ENCODE results near the gene PLEKHG2.
A peak's percentile ranks its signal among the peaks of the same experiment; 100 is the strongest.

Gene PLEKHG2

GRCh38 chr19:39416152-39417120 is 4.0 kb downstream of the PLEKHG2 start:
- Mint-ChIP-seq H3K27ac (no peak overlapping the region), H3K36me3 (ENCODE audit: low read depth) (peaks cover 15% of the 10 kb centered on the region), H3K4me1 (ENCODE audit: low read depth) (peaks cover 17% of the 10 kb centered on the region), H3K9me3 (no peaks in the 10 kb centered on the region), H3K27me3 (ENCODE audit: low read depth) (peaks cover 4% of the 10 kb centered on the region), H3K4me3 (no peak overlapping the region)
- no peak for DNase-seq (ENCODE audit: low spot score)

DNA sequence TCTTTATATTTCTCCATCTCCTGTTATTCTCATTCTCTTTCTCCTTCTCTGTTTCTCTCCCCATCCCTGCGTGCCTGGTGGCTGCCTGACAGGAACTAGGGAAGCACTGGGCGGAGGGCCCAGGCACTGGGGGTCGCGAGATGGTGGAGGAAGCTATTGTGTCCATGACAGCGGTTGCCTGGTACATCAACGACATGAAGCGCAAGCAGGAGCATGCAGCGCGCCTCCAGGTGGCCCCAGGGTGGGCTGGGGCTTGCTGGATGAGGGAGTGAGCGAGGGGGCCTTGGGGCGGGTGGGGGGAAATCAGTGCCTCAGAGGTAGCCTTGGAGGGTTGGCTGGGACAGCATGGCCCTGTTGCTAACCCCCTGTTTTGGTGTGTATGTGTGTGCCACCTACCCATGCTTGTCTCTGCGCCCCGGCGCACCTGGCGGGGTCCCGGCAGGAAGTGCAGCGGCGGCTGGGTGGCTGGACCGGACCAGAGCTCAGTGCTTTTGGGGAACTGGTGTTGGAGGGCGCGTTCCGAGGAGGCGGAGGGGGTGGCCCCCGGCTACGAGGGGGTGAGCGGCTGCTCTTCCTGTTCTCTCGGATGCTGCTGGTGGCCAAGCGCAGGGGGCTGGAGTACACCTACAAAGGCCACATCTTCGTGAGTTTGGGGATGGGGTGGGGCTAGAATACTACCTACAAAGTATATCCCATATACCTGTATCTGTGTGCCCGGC is 5.2 kb downstream of the PLEKHG2 start:
- Mint-ChIP-seq H3K9me3 (no peaks in the 10 kb centered on the region), H3K27me3 (ENCODE audit: low read depth) (no peaks in the 10 kb centered on the region), H3K4me3 (no peak overlapping the region), H3K36me3 (ENCODE audit: low read depth) (peaks cover 14% of the 10 kb centered on the region), H3K4me1 (ENCODE audit: low read depth) (peaks cover 11% of the 10 kb centered on the region), H3K27ac (no peak overlapping the region)
- no peak for DNase-seq (ENCODE audit: low spot score)

GRCh38 chr19:39419003-39419402 is 6.5 kb downstream of the PLEKHG2 start:
- H3K9me3 Mint-ChIP-seq, result no peaks in the 10 kb centered on the region
- H3K4me1 Mint-ChIP-seq (ENCODE audit: low read depth), result peaks cover 7% of the 10 kb centered on the region
- no peak overlapping the region for H3K27ac Mint-ChIP-seq

DNA sequence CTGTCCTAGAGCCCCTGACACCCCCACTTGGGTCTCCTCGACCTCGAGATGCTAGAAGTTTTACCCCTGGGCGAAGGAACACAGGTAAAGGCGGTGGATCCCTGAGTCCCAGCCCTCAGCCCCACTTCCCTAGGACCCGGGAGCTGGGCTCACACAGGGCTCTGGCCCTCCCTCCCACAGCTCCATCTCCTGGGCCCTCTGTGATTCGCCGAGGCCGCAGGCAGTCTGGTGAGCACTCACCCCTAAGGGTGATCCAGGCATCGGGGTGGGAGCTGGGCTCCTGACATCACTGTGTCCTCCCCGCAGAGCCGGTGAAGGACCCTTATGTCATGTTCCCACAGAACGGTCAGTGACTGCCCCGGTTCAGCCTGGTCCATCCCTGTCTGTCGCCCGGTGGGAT is 8.3 kb downstream of the PLEKHG2 start:
- H3K36me3 Mint-ChIP-seq (ENCODE audit: low read depth), result peaks cover 26% of the 10 kb centered on the region
- no peak overlapping the region for H3K27ac Mint-ChIP-seq
- no peak for DNase-seq (ENCODE audit: low spot score)
- H3K4me3 Mint-ChIP-seq, result no peak overlapping the region
- H3K27me3 Mint-ChIP-seq (ENCODE audit: low read depth), result no peaks in the 10 kb centered on the region
- no peaks in the 10 kb centered on the region for H3K9me3 Mint-ChIP-seq
- no peaks in the 10 kb centered on the region for H3K4me1 Mint-ChIP-seq (ENCODE audit: low read depth)

More at GRCh38 chr19:39419003-39419402, 6.5 kb downstream of the PLEKHG2 start:
- H3K36me3 Mint-ChIP-seq (ENCODE audit: low read depth), result peaks cover 21% of the 10 kb centered on the region
- no peaks in the 10 kb centered on the region for H3K27me3 Mint-ChIP-seq (ENCODE audit: low read depth)
- DNase-seq (ENCODE audit: low spot score), result no peak
- no peak overlapping the region for H3K4me3 Mint-ChIP-seq

- Mint-ChIP-seq H3K27ac (no peak overlapping the region), H3K4me1 (ENCODE audit: low read depth) (no peaks in the 10 kb centered on the region), H3K4me3 (no peak overlapping the region), H3K36me3 (ENCODE audit: low read depth) (peaks cover 27% of the 10 kb centered on the region), H3K9me3 (no peaks in the 10 kb centered on the region), H3K27me3 (ENCODE audit: low read depth) (no peaks in the 10 kb centered on the region)
- no peak for DNase-seq (ENCODE audit: low spot score)
Measured at GRCh38 chr19:39422020-39422419, 9.6 kb downstream of the PLEKHG2 start.

DNA sequence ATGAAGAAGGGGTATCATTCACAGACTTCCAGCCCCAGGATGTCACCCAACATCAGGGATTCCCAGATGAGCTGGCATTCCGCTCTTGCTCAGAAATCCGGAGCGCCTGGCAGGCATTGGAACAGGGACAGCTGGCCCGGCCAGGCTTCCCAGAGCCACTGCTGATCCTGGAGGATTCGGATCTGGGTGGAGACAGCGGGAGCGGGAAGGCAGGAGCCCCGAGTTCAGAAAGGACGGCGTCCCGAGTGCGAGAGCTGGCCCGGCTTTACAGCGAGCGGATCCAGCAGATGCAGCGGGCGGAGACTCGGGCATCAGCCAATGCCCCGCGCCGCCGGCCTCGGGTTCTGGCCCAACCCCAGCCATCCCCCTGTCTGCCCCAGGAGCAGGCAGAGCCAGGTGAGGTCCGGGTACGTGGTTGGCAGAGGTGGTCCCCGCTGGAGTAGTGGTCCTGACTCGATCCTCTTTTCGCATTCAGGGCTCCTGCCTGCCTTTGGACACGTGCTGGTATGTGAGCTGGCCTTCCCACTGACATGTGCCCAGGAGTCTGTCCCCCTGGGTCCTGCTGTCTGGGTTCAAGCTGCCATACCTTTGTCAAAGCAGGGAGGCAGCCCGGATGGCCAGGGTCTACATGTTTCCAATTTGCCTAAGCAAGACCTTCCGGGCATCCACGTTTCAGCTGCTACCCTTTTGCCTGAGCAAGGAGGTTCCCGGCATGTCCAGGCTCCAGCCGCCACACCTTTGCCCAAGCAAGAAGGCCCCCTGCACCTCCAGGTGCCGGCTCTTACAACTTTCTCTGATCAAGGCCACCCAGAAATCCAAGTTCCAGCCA is 11.0 kb downstream of the PLEKHG2 start:
- no peaks in the 10 kb centered on the region for H3K27me3 Mint-ChIP-seq (ENCODE audit: low read depth)
- H3K36me3 Mint-ChIP-seq (ENCODE audit: low read depth), result peaks cover 25% of the 10 kb centered on the region
- no peak overlapping the region for H3K4me3 Mint-ChIP-seq
- H3K4me1 Mint-ChIP-seq (ENCODE audit: low read depth), result no peaks in the 10 kb centered on the region
- H3K27ac Mint-ChIP-seq, result no peak overlapping the region
- DNase-seq (ENCODE audit: low spot score), result no peak
- no peaks in the 10 kb centered on the region for H3K9me3 Mint-ChIP-seq

GRCh38 chr19:39424934-39425333 is 12.5 kb downstream of the PLEKHG2 start:
- peaks cover 19% of the 10 kb centered on the region for H3K36me3 Mint-ChIP-seq (ENCODE audit: low read depth)
- DNase-seq (ENCODE audit: low spot score), result no peak
- H3K27me3 Mint-ChIP-seq (ENCODE audit: low read depth), result no peaks in the 10 kb centered on the region
- H3K9me3 Mint-ChIP-seq, result no peaks in the 10 kb centered on the region
- H3K4me1 Mint-ChIP-seq (ENCODE audit: low read depth), result no peaks in the 10 kb centered on the region
- H3K27ac Mint-ChIP-seq, result no peak overlapping the region
- no peak overlapping the region for H3K4me3 Mint-ChIP-seq

DNA sequence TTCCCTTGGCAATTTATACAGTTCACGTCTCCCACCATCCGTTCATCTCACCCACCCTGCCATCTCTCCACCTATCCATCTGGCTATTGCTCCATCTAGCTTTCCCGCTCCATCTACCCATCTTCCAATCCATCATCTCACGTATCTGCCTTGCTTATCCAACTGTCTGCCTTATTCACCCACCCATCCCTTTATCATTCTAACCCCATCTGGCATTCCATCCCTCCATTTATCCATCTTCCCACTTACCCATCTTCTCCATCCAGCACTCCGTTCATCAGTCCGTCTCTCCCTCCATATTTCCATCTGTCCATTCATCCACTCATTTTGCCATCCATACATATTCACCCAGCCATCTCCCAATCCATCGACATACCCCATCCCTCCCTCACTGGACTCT is 13.3 kb downstream of the PLEKHG2 start:
- no peak overlapping the region for H3K4me3 Mint-ChIP-seq
- peaks cover 19% of the 10 kb centered on the region for H3K36me3 Mint-ChIP-seq (ENCODE audit: low read depth)
- H3K27ac Mint-ChIP-seq, result no peak overlapping the region
- H3K9me3 Mint-ChIP-seq, result no peaks in the 10 kb centered on the region
- H3K4me1 Mint-ChIP-seq (ENCODE audit: low read depth), result peaks cover 3% of the 10 kb centered on the region
- H3K27me3 Mint-ChIP-seq (ENCODE audit: low read depth), result no peaks in the 10 kb centered on the region
- no peak for DNase-seq (ENCODE audit: low spot score)

- H3K4me1 Mint-ChIP-seq (ENCODE audit: low read depth), result peaks cover 7% of the 10 kb centered on the region
- H3K27ac Mint-ChIP-seq, result no peak overlapping the region
- no peaks in the 10 kb centered on the region for H3K27me3 Mint-ChIP-seq (ENCODE audit: low read depth)
- no peak for DNase-seq (ENCODE audit: low spot score)
- no peaks in the 10 kb centered on the region for H3K9me3 Mint-ChIP-seq
- H3K36me3 Mint-ChIP-seq (ENCODE audit: low read depth), result peaks cover 21% of the 10 kb centered on the region
- no peak overlapping the region for H3K4me3 Mint-ChIP-seq
Measured at GRCh38 chr19:39426170-39426569, 13.7 kb downstream of the PLEKHG2 start.

DNA sequence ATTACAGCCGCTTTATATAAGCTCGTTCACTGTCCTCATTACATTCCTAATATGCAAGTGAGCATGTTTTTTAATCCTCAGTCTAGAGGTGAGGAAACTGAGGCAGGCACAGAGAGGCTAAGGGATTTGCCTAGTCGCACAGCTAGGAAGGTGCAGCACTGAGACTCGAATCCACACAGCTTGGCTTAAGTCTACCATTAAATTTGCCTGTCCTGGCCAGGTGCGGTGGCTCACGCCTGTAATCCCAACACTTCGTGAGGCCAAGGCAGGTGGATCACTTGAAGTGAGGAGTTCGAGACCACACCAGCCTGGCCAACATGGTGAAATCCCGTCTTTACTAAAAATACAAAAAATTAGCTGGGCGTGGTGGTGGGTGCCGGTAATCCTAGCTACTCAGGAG is 15.2 kb downstream of the PLEKHG2 start:
- Mint-ChIP-seq H3K27me3 (ENCODE audit: low read depth) (no peaks in the 10 kb centered on the region), H3K9me3 (no peaks in the 10 kb centered on the region), H3K4me1 (ENCODE audit: low read depth) (peaks cover 8% of the 10 kb centered on the region), H3K36me3 (ENCODE audit: low read depth) (peaks cover 25% of the 10 kb centered on the region), H3K27ac (no peak overlapping the region), H3K4me3 (no peak overlapping the region)
- DNase-seq (ENCODE audit: low spot score), result no peak

GRCh38 chr19:39428283-39429112 is 16.0 kb downstream of the PLEKHG2 start:
- Mint-ChIP-seq H3K27ac (no peak overlapping the region), H3K36me3 (ENCODE audit: low read depth) (peaks cover 29% of the 10 kb centered on the region), H3K9me3 (no peaks in the 10 kb centered on the region), H3K27me3 (ENCODE audit: low read depth) (no peaks in the 10 kb centered on the region), H3K4me1 (ENCODE audit: low read depth) (peaks cover 13% of the 10 kb centered on the region), H3K4me3 (no peak overlapping the region)
- no peak for DNase-seq (ENCODE audit: low spot score)

DNA sequence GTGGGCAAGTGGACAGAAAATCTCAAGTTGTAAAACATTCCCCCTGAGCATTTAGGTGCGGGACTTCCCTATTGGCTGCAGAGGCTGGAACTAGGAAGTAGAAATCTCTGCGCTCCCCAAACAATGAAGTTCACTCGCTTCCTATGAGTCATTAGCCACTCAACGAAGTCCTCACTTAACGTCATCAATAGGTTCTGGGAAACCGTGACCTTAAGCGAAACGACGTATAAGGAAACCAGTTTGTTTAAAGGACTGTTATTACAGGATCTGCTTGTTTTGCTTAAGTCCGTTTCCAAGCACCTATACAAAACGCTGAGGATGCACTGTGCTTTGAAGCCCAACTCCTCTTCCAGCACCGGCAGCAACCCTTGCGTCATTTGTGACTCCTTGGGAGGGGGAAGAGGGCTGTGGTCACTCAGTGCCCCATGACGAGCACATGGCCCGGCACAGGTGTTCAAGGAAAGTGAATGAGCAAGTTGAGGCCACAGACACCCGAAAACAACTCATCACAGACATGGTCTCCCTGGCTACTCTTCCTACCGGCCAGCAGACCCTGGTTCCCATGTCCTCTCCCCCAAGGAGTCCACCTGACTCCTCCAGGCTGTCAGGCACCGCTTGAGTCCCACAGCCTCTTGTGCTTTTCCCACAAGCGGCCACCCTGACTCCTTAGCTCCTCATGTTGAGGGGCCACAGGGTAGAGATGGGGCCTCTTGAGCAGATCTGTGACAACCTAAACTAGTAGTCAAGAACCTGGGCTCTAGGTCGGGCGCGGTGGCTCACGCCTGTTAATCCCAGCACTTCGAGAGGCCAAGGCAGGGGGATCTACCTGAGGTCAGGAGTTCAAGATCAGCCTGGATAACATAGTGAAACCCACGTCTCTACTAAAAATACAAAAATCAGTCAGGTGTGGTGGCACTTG is 18.5 kb downstream of the PLEKHG2 start:
- DNase-seq (ENCODE audit: low spot score), result peak; percentile 76
- Mint-ChIP-seq H3K27ac (peak overlapping the region; percentile 90), H3K36me3 (ENCODE audit: low read depth) (peaks cover 37% of the 10 kb centered on the region), H3K4me3 (peak overlapping the region; percentile 29), H3K4me1 (ENCODE audit: low read depth) (peaks cover 28% of the 10 kb centered on the region), H3K27me3 (ENCODE audit: low read depth) (no peaks in the 10 kb centered on the region), H3K9me3 (no peaks in the 10 kb centered on the region)
